GM13976 (cell line): ENCODE measurements around the gene MIOX.
"Not testable (repeated sequence)": the region's sequence is repeated elsewhere in the genome, so short reads cannot be mapped to it uniquely, and the experiment has no call there.

ENCODE experiments used
- DNase-seq: peaks from one replicate; pipeline ENCODE4 v3.0.0; 2012; ENCODE audit warnings: low spot score
- in situ Hi-C: fragments of 300-500 bp; cut with MboI; formaldehyde crosslinking; loops from one replicate; pipeline ENCODE4 v1.12.0; 2022; ENCODE audit warnings: low sequenced_read_pairs, mixed read lengths, inconsistent platforms; ENCODE audit not compliant: unreplicated experiment
- TF ChIP-seq, protein P1 (sequence below): IDR thresholded peaks from 2 replicates; pipeline ENCODE4 v1.5.1; 2012; ENCODE audit warnings: borderline replicate concordance, mild to moderate bottlenecking; ENCODE audit not compliant: insufficient read depth; ENCODE audit errors: extremely low read depth, missing control alignments, control extremely low read depth

MIOX gene

DNA sequence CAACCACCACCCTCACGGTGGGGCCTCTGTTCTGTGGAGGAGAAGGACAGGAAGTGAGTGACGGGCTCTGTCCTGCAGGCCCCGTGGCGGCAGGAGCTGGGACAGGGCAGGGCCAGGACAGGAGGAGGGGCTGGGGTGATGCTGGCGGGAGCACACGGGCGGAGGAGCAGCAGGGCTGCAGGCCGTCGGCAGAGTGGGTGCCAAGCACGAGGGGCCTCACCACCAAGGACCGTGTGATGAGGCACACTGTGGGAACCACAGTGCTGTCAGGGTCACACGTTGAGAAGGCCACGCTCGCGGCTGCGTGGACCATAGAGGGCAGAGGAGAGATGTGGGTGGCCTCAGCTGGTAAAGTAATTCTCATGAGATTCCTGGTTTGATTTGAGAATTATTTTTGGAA is 30.2 kb downstream of the MIOX start:
- DNase-seq: no peak
- TF ChIP-seq, protein P1, sequence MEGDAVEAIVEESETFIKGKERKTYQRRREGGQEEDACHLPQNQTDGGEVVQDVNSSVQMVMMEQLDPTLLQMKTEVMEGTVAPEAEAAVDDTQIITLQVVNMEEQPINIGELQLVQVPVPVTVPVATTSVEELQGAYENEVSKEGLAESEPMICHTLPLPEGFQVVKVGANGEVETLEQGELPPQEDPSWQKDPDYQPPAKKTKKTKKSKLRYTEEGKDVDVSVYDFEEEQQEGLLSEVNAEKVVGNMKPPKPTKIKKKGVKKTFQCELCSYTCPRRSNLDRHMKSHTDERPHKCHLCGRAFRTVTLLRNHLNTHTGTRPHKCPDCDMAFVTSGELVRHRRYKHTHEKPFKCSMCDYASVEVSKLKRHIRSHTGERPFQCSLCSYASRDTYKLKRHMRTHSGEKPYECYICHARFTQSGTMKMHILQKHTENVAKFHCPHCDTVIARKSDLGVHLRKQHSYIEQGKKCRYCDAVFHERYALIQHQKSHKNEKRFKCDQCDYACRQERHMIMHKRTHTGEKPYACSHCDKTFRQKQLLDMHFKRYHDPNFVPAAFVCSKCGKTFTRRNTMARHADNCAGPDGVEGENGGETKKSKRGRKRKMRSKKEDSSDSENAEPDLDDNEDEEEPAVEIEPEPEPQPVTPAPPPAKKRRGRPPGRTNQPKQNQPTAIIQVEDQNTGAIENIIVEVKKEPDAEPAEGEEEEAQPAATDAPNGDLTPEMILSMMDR: no peak
- in situ Hi-C loops: no loop called here

DNA sequence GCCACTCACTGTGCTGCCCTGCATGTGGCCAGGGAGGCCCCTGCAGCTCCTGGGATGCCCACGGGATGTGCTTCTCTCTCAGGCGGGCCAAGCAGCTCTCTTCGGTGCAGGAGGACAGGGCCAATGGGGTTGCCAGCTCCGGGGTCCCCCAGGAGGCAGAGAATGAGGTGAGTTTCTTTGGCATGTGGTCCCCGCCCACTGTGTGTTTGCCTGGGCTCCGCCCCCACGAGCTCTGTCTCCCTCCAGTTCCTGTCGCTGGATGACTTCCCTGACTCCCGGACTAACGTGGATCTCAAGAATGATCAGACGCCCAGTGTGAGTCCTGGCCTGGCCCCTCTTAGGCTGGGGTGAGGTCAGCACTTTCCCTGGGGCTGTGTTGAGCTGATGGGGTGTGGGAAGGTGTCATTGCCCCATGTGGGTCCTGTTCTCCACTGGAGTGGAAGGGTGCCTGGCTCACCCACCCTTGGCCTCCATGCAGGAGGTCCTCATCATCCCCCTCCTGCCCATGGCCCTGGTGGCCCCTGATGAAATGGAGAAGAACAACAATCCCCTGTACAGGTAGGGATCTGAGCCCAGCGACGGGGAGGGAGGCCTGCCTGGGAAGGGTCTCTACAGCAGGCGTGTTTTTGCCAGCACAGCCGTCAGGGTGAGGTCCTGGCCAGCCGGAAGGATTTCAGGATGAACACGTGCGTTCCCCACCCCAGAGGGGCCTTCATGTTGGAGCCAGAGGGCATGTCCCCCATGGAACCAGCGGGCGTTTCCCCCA is 31.0 kb downstream of the MIOX start:
- in situ Hi-C loops: no loop called here
- TF ChIP-seq, protein P1: no peak
- no peak for DNase-seq

DNA sequence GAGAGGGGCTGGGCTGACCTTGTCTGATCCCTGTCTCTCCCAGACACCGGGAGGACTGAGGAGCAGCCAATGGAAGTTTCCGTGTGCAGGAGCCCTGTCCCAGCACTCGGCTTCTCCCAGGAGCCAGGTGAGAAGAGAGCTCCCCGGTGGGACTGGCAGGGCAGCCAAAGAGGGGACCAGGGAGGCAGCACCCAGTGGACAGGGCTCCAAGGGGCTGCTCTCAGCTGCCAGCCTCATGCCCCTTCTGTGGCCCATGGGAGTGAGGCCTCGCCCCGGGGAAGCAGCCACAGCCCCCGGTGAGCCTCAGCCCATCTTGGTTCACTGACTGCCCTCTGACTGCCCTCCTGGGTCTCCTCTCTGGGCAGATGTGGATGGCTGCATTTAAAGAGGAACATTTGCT is 31.9 kb downstream of the MIOX start:
- in situ Hi-C loops: no loop called here
- no peak for DNase-seq
- TF ChIP-seq, protein P1: no peak

DNA sequence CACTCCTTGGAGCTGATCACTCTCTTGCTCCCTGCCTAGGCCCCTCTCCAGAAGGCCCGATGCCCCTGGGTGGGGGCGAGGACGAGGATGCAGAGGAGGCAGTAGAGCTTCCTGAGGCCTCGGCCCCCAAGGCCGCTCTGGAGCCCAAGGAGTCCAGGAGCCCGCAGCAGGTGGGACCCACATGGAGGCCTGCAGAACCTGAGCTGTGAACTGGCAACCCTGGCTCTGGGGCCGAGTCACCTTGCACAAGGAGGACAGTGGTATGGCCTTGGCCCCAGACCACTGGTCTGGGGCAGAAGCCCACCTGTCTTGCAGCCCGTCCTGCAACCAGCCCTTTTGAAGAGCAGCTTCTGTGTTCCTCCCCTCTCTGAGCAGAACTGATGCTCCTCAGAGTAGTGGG is 32.5 kb downstream of the MIOX start:
- in situ Hi-C loops: no loop called here
- no peak for DNase-seq
- TF ChIP-seq, protein P1: no peak

DNA sequence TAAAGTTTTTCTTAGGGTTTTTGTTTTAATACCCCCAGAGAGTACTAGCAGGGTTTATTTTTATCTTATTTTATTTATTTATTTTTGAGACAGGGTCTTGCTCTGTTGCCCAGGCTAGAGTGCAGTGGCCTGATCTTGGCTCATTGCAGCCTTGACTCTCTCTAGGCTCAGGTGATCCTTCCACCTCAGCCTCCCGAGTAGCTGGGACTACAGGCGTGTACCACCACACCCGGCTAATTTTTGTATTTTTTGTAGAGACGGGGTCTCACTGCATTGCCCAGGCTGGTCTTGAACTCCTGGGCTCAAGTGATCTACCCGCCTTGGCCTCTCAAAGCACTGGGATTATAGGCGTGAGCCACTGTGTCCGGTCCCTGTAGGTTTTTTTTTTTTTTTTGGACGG is 33.5 kb downstream of the MIOX start:
- in situ Hi-C loops, DNase-seq: not testable (repeated sequence)

DNA sequence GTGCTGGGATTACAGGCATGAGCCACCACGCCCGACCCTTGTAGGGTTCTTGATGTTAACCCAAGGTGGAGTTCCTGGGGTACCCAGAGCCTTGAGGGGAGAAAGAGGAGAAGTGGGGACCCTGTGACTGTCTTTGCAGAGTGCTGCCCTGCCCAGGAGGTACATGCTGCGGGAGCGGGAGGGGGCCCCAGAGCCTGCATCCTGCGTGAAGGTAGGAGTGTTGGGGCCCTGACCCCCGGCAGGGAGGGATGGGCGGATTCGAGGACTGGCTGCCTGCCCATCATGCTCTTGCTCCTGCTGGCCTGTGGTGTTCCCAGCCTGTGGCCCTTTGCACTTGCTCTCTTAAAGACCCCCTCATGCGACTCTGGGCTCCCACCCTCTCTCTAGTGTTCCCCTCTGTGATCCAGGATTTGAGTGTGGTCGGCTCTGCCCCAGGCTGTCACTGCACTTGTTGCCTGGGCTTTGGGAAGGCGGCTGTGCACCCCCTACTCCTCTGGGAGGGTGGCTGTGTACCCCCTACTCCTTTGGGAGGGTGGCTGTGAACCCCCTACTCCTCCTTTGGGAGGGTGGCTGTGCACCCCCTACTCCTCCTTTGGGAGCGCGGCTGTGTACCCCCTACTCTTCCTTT is 34.3 kb downstream of the MIOX start:
- in situ Hi-C loops: no loop called here
- no peak for DNase-seq
- TF ChIP-seq, protein P1: no peak

DNA sequence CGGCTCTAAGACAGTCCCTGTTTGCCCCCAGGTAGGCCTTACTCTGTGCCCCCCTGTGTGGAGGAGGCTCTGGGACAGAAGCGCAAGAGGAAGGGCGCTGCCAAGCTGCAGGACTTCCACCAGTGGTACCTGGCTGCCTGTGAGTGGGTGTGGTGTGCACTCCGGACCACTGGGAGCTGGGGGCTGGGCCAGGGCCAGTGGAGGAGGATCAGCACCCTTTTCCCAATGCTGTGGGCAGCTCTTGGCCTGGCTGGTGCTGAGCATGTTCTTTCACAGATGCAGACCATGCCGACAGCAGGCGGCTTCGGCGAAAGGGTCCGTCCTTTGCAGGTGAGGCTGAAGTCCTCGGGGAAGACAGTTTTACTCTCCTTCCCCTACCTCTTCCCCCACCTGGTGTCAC is 35.1 kb downstream of the MIOX start:
- DNase-seq: no peak
- in situ Hi-C loops: no loop called here

More for the DNA sequence above, 35.1 kb downstream of the MIOX start:
- TF ChIP-seq, protein P1: no peak
